BJ (cell line): ENCODE results near the gene PACS2. TPM values are rescaled to one million over a fixed set of nuclear protein-coding genes. Genes with fewer than 3 reads are reported as not detected.
"Not testable (repeated sequence)": the region's sequence is repeated elsewhere in the genome, so short reads cannot be mapped to it uniquely, and the experiment has no call there.

ENCODE experiments used
- CTCF ChIA-PET: fragments of 350-600 bp; formaldehyde crosslinking; extraction: SDS; loops from one replicate; lab custom pipeline; 2021; ENCODE audit warnings: antibody characterized with exemption, inconsistent platforms; lab: Yijun Ruan, JAX
- POLR2A ChIA-PET: fragments of 300-600 bp; sonication (Branson Sonifier 250); formaldehyde crosslinking; extraction: SDS; loops from one replicate; lab custom pipeline; 2021; ENCODE audit warnings: antibody characterized with exemption; lab: Charles Lee
- DNase-seq: peaks from one replicate; pipeline ENCODE4 v3.0.0-alpha.2; 2011; ENCODE audit warnings: low read depth
- H3K27me3 ChIP-seq: 2 replicates; pipeline ENCODE4 v1.6.0; 2011; ENCODE audit warnings: low read length; ENCODE audit not compliant: control insufficient read depth, insufficient read depth
- H3K36me3 ChIP-seq: 2 replicates; pipeline ENCODE4 v1.5.1; 2011; ENCODE audit warnings: low read length; ENCODE audit not compliant: control insufficient read depth, insufficient read depth
- H3K4me3 ChIP-seq: 2 replicates; pipeline ENCODE4 v1.5.1; 2011; ENCODE audit warnings: low read depth, mild to moderate bottlenecking, control low read depth, low read length
- CTCF ChIP-seq: IDR thresholded peaks from 2 replicates; pipeline ENCODE4 v1.5.1; 2011; ENCODE audit warnings: low read depth, mild to moderate bottlenecking, control low read depth, inconsistent platforms, low read length, moderate library complexity; ENCODE audit not compliant: insufficient read depth
- polyA plus RNA-seq: library from polyadenylated mRNA; depleted of rRNA; stranded (reverse); fragments of >200 nt; gene quantifications from 2 replicates; pipeline ENCODE4 v1.2.3, GENCODE V29; 2011

Gene PACS2
- polyA plus RNA-seq, 1 experiment: 21.4 TPM

- Histone ChIP-seq H3K27me3 (no peaks in the 10 kb centered on the region), H3K4me3 (peak within 1 kb of the TSS; percentile 60), H3K36me3 (no peaks in the 10 kb centered on the region)
- ChIA-PET CTCF (interaction anchor here (0.6 to 1.7 kb wide), 4 partner anchors 9 to 255 kb away, joined by 3 to 4 read pairs (median 4); partner anchors contain the start of gene PACS2), POLR2A (interaction anchor here (1.2 kb wide), 1 partner anchor 14 kb away, joined by 5 read pairs; the partner anchor contains the start of gene PACS2)
- DNase-seq: no peak
- no peak for TF ChIP-seq CTCF
Measured at GRCh38 chr14:105300542-105301102, 13.9 kb upstream of the PACS2 start, which contains the start of gene BRF1. BRF1 (minus strand) TSS chr14:105301001; CDS start chr14:105300629, 372 bp downstream.

- POLR2A ChIA-PET: interaction anchor here (0.7 to 1.2 kb wide), 2 partner anchors 13 to 107 kb away, joined by 3 to 5 read pairs; partner anchors contain the start of gene PACS2
- CTCF ChIA-PET: interaction anchor here (0.6 to 1.7 kb wide), 4 partner anchors 10 to 256 kb away, joined by 3 to 4 read pairs (median 4); partner anchors contain the start of gene PACS2
- no peak for DNase-seq
- no peak for TF ChIP-seq CTCF
- Histone ChIP-seq H3K27me3 (no peaks in the 10 kb centered on the region), H3K36me3 (no peaks in the 10 kb centered on the region), H3K4me3 (peak overlapping the region; percentile 60)
Measured at GRCh38 chr14:105301103-105301914, 13.2 kb upstream of the PACS2 start.

- CTCF ChIA-PET, POLR2A ChIA-PET: not testable (repeated sequence)
Measured at GRCh38 chr14:105301915-105302249, 12.7 kb upstream of the PACS2 start.

GRCh38 chr14:105303949-105304348, 10.6 kb upstream of the PACS2 start:
- Histone ChIP-seq H3K27me3 (no peaks in the 10 kb centered on the region), H3K4me3 (no peak overlapping the region), H3K36me3 (no peaks in the 10 kb centered on the region)
- TF ChIP-seq CTCF: no peak
- ChIA-PET POLR2A (no interaction called here), CTCF (no interaction called here)
- DNase-seq: no peak

More at GRCh38 chr14:105301915-105302249, 12.7 kb upstream of the PACS2 start:
- H3K36me3 ChIP-seq, H3K4me3 ChIP-seq, H3K27me3 ChIP-seq, DNase-seq: not testable (repeated sequence)

GRCh38 chr14:105304565-105304964, 10.0 kb upstream of the PACS2 start:
- H3K36me3 ChIP-seq: no peaks in the 10 kb centered on the region
- H3K4me3 ChIP-seq: no peak overlapping the region
- no peak for DNase-seq
- TF ChIP-seq CTCF: no peak
- no peaks in the 10 kb centered on the region for H3K27me3 ChIP-seq
- ChIA-PET POLR2A (no interaction called here), CTCF (interaction anchor here (1.0 kb wide), 1 partner anchor 101 kb away, joined by 3 read pairs; no protein-coding TSS in a partner anchor)
